PC-9 (cell line): ENCODE measurements around the gene PVALEF. TPM values are rescaled to one million over a fixed set of nuclear protein-coding genes. Genes with fewer than 3 reads are reported as not detected.

Experiments
- BruUV-seq: library from RNA; stranded (reverse); fragments of 400-500 nt; replicated peaks from 2 replicates; lab custom pipeline; 2021; lab: Mats Ljungman, UMichigan
- CTCF ChIA-PET: fragments of 300-600 bp; sonication (Branson Sonifier 250); formaldehyde crosslinking; loops from one replicate; lab custom pipeline; 2022; ENCODE audit warnings: antibody characterized with exemption; lab: Charles Lee
- POLR2A ChIA-PET: fragments of 300-600 bp; sonication (Branson Sonifier 250); formaldehyde crosslinking; loops from one replicate; lab custom pipeline; 2022; ENCODE audit warnings: antibody characterized with exemption; ENCODE audit not compliant: unreplicated experiment; lab: Charles Lee
- DNase-seq, 2 experiments: peaks; one replicate each; pipeline versions ENCODE4 v3.0.0 to v3.0.0-alpha.2; 2015 to 2022; ENCODE audit warnings: mixed read lengths in 1 of 2
- H2AFZ ChIP-seq: fragments of 200-600 bp; sonication (generic); 2 replicates; pipeline ENCODE4 v1.8.1; 2017; ENCODE audit warnings: antibody characterized with exemption
- H3F3A ChIP-seq: fragments of 200-600 bp; sonication (generic); 2 replicates; pipeline ENCODE4 v1.8.1; 2017; ENCODE audit warnings: antibody characterized with exemption, mild to moderate bottlenecking, low read depth; ENCODE audit not compliant: insufficient read depth
- H3K27ac ChIP-seq: fragments of 200-600 bp; sonication (generic); 2 replicates; pipeline ENCODE4 v1.6.1; 2016; ENCODE audit warnings: mixed run types
- H3K27me3 ChIP-seq: fragments of 200-600 bp; sonication (generic); 2 replicates; pipeline ENCODE4 v1.6.1; 2016; ENCODE audit warnings: low read depth, mixed run types; ENCODE audit not compliant: insufficient read depth
- H3K36me3 ChIP-seq: fragments of 200-600 bp; sonication (generic); 2 replicates; pipeline ENCODE4 v1.6.1; 2016; ENCODE audit warnings: low read depth, mixed run types
- H3K4me1 ChIP-seq: fragments of 200-600 bp; sonication (generic); replicated peaks from 2 replicates; pipeline ENCODE4 v1.6.1; 2016; ENCODE audit warnings: mixed run types; ENCODE audit not compliant: insufficient read depth
- H3K4me2 ChIP-seq: fragments of 200-600 bp; sonication (generic); 2 replicates; pipeline ENCODE4 v1.6.1; 2017; ENCODE audit warnings: mixed run types
- H3K4me3 ChIP-seq: fragments of 200-600 bp; sonication (generic); 2 replicates; pipeline ENCODE4 v1.6.1; 2016; ENCODE audit warnings: mixed run types
- H3K79me2 ChIP-seq: fragments of 200-600 bp; sonication (generic); 2 replicates; pipeline ENCODE4 v1.6.1; 2017; ENCODE audit warnings: low read depth, mixed run types
- H3K9me2 ChIP-seq: fragments of 200-600 bp; sonication (generic); 2 replicates; pipeline ENCODE4 v1.8.1; 2017; ENCODE audit warnings: mild to moderate bottlenecking; ENCODE audit not compliant: insufficient read depth
- H3K9me3 ChIP-seq: fragments of 200-600 bp; sonication (generic); 2 replicates; pipeline ENCODE4 v1.8.1; 2016; ENCODE audit warnings: low read depth; ENCODE audit not compliant: insufficient read depth
- H4K20me1 ChIP-seq: fragments of 200-600 bp; sonication (generic); 2 replicates; pipeline ENCODE4 v1.8.1; 2017; ENCODE audit not compliant: insufficient read depth
- CTCF ChIP-seq: fragments of 200-600 bp; sonication (generic); conservative IDR thresholded peaks from 2 replicates; pipeline ENCODE4 v1.6.1; 2017; ENCODE audit warnings: mixed run types, antibody characterized with exemption, mild to moderate bottlenecking, moderate library complexity
- EZH2 ChIP-seq: fragments of 200-600 bp; sonication (generic); IDR thresholded peaks from 2 replicates; pipeline ENCODE4 v1.8.0; 2017; ENCODE audit warnings: antibody characterized with exemption, low read depth
- intact Hi-C: fragments of 100-400 bp; cut with micrococcal nuclease; formaldehyde crosslinking; loops from one replicate; pipeline ENCODE4 v1.10.0; 2022; ENCODE audit not compliant: unreplicated experiment
- total RNA-seq: library from RNA; stranded (reverse); gene quantifications from 2 replicates; pipeline ENCODE4 v1.2.3, GENCODE V29; 2021

The PVALEF gene
- total RNA-seq, 1 experiment from 2014 or later: not detected

- ChIA-PET POLR2A (no interaction called here), CTCF (no interaction called here)
- no peak overlapping the region for H3K4me3 ChIP-seq
- no peaks in the 10 kb centered on the region for H3K9me3 ChIP-seq
- H2AFZ ChIP-seq: no peak overlapping the region
- no peaks in the 10 kb centered on the region for H4K20me1 ChIP-seq
- no peaks in the 10 kb centered on the region for H3K9me2 ChIP-seq
- intact Hi-C loops: no loop called here
- no peak for DNase-seq
- no peak overlapping the region for H3K27ac ChIP-seq
- no peak overlapping the region for H3K4me2 ChIP-seq
- H3K4me1 ChIP-seq: no peaks in the 10 kb centered on the region
- no peaks in the 10 kb centered on the region for H3K36me3 ChIP-seq
- H3F3A ChIP-seq: no peaks in the 10 kb centered on the region
- H3K27me3 ChIP-seq: no peaks in the 10 kb centered on the region
- BruUV-seq: no TSS peak
- H3K79me2 ChIP-seq: no peaks in the 10 kb centered on the region
- TF ChIP-seq EZH2: no peak
- no peak for TF ChIP-seq CTCF
Observed at GRCh38 chr17:81210466-81210865, 45.2 kb downstream of the PVALEF start.

GRCh38 chr17:81210868-81211267 is 45.6 kb downstream of the PVALEF start:
- H4K20me1 ChIP-seq: no peaks in the 10 kb centered on the region
- no peaks in the 10 kb centered on the region for H3K79me2 ChIP-seq
- H3K4me3 ChIP-seq: no peak overlapping the region
- no peaks in the 10 kb centered on the region for H3K4me1 ChIP-seq
- no peak for DNase-seq
- no peak for TF ChIP-seq CTCF
- TF ChIP-seq EZH2: no peak
- POLR2A ChIA-PET: no interaction called here
- no TSS peak for BruUV-seq
- no peak overlapping the region for H2AFZ ChIP-seq
- intact Hi-C loops: no loop called here
- H3K9me2 ChIP-seq: no peaks in the 10 kb centered on the region
- CTCF ChIA-PET: no interaction called here
- no peaks in the 10 kb centered on the region for H3K36me3 ChIP-seq
- no peak overlapping the region for H3K4me2 ChIP-seq
- H3K27me3 ChIP-seq: no peaks in the 10 kb centered on the region
- H3F3A ChIP-seq: no peaks in the 10 kb centered on the region
- no peaks in the 10 kb centered on the region for H3K9me3 ChIP-seq
- H3K27ac ChIP-seq: no peak overlapping the region

GRCh38 chr17:81212365-81212764 is 47.1 kb downstream of the PVALEF start:
- CTCF ChIA-PET: no interaction called here
- TF ChIP-seq EZH2 (no peak), CTCF (no peak)
- BruUV-seq: no TSS peak

More at GRCh38 chr17:81212365-81212764, 47.1 kb downstream of the PVALEF start:
- Histone ChIP-seq H3K79me2 (no peaks in the 10 kb centered on the region), H4K20me1 (no peaks in the 10 kb centered on the region), H3K27ac (no peak overlapping the region), H3K4me2 (no peak overlapping the region), H2AFZ (no peak overlapping the region), H3K27me3 (no peaks in the 10 kb centered on the region), H3K4me1 (no peaks in the 10 kb centered on the region), H3K9me3 (no peaks in the 10 kb centered on the region), H3K4me3 (no peak overlapping the region), H3K9me2 (no peaks in the 10 kb centered on the region), H3K36me3 (no peaks in the 10 kb centered on the region), H3F3A (no peaks in the 10 kb centered on the region)
- POLR2A ChIA-PET: no interaction called here
- intact Hi-C loops: no loop called here
- no peak for DNase-seq
